Medulla oblongata (tissue), 1 donor: ENCODE measurements around the gene GAP43.

Experiments used
- DNase-seq: peaks from one replicate; pipeline ENCODE4 v3.0.0-alpha.2; 2015; ENCODE audit errors: extremely low spot score

Gene GAP43

GRCh38 chr3:115623044-115623868 lies at the start of gene GAP43:
Gene GAP43, plus strand, starts transcription at chr3:115623510. Its CDS starts 180 bp downstream, at chr3:115623690.
- peak; percentile 27 for DNase-seq

- DNase-seq = no peak
Observed at GRCh38 chr3:115576325-115576875, 46.9 kb upstream of the GAP43 start.

- no peak for DNase-seq
Observed at GRCh38 chr3:115577000-115577399, 46.3 kb upstream of the GAP43 start.

DNA sequence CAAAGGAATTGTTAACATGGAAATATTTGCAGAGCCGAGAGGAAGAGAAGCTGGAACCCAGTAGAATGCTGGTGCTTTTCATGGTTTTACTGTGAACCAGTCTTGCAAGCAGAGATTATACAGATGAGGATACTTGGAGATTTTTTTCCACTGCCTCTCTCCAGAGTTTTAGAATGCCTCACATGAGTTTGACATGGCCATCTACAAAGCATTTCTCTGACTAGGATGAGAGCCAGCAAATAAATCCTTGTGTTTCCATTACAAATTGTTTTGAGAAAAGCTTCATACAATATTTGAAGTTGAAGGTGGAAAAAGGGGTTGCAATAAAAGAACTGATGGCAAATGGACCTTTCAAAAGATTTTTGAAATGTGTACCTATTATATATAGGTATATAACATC lies 45.0 kb upstream of the GAP43 start:
- no peak for DNase-seq

DNA sequence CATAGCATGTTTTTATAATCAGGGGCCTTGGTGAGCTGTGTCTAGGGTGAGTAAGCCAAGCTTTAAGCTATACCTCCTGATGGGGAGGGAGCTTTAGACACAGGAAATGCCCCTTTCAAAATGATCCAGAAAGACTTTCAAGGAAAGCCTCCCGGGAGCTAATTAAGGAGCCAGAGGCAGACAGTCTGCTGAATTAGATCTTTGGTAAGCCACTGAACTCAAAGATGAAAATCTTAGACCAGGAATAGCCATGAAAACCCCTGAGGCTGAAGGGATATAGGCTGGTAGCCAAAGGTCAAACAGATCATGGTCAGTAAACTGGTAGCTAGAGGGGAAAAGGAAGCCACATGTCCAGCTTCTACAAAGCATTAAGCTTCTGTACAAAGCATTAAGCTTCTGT lies 42.7 kb upstream of the GAP43 start:
- DNase-seq = no peak

DNA sequence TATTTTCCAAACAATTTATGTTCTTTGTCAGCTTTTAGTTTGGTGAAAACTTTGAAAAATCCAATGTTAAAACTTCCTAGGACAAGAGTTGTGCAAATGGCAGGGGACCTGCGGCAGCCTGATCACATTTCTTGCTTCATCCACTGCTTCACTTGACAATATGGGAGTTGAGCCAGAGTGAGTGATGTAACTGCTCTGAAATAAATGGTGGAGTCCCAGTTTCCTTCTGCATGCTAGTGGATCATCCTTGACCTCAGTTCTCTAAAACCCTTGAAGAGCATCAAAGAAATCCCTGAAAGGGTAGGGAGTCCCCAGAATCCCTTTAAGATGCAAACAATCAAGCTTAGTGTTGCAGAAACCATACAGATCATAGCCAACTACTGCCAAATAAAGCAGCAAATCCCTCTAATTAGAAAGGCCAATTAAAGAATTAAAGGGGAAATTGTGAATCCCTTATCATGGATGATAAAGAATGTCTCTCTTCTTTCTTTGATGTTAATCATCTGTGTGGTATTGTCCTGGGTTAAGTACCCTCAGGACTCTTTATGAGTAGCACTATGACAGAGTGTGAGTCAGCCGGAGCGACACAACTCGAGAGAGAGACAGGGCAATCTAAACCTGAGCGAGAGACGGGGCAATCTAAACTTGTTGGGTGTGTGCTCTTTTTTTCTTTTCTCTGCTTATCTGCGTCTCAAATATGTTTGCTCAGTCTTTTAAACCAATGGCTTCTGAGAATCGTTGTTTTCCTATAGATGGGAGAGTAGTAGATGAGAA lies 41.8 kb upstream of the GAP43 start:
- no peak for DNase-seq

GRCh38 chr3:115588201-115589115 lies 34.9 kb upstream of the GAP43 start:
- peak; percentile 17 for DNase-seq

GRCh38 chr3:115590873-115591272 lies 32.4 kb upstream of the GAP43 start:
- no peak for DNase-seq

- DNase-seq = no peak
Observed at GRCh38 chr3:115595611-115596275, 27.6 kb upstream of the GAP43 start.

- no peak for DNase-seq
Observed at GRCh38 chr3:115598216-115598615, 25.1 kb upstream of the GAP43 start.

GRCh38 chr3:115602194-115602593 lies 21.1 kb upstream of the GAP43 start:
- no peak for DNase-seq

DNA sequence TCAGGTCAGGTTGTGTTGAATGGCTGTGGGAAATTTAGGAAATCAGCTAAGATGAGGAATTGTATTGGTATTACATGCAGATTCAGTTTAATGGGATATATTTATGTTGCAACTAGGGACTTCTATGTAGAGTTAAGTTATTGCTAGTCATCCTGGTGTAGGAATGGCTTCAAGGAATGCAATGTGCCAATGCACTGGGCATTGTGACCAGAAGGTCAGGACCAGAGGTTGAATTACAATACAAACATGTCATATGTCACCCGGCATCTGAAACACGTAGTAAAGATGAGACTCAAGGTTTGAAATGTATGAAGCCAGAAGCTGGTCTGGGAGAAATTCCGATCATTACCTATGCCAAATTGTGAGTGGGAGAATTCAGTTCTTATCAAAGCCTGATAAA lies 11.7 kb upstream of the GAP43 start:
- no peak for DNase-seq

- DNase-seq = no peak
Observed at GRCh38 chr3:115615001-115615814, 8.1 kb upstream of the GAP43 start.

- no peak for DNase-seq
Observed at GRCh38 chr3:115616461-115616860, 6.8 kb upstream of the GAP43 start.

- DNase-seq = no peak
Observed at GRCh38 chr3:115617591-115617990, 5.7 kb upstream of the GAP43 start.

DNA sequence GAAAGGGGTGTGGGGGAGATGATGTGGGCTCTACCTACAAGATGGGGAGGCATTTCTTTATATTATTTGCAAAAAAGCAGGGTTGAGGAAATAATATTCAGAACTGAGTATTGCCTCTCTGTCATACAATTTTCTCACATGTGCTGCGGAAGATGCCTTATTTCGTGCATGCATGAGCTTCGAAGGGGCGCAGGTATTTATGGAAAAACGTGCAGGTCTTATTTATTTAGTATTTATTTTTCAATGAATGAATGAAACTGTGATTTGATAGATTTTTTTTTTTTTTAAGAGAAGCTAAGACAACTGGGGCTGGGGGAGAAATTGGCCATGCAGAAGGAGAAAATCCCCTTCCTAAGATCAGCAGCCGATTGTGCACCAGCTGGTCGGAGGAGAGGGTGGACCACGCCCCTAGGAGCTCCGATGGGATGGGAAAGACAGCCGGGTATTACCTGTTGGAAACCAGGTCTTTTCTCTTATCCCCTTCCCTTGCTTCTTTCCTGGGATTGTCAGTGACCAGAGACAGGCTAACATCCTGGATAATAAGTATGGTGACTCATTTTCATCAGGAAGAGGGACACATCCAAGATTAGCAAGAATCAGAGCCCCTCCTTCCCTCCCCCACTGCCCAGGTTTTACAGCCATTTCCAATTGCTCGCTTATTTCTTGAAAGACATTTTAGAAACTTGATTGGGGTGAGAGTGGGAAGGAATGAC lies 875 bp downstream of the GAP43 start:
- DNase-seq = no peak

DNA sequence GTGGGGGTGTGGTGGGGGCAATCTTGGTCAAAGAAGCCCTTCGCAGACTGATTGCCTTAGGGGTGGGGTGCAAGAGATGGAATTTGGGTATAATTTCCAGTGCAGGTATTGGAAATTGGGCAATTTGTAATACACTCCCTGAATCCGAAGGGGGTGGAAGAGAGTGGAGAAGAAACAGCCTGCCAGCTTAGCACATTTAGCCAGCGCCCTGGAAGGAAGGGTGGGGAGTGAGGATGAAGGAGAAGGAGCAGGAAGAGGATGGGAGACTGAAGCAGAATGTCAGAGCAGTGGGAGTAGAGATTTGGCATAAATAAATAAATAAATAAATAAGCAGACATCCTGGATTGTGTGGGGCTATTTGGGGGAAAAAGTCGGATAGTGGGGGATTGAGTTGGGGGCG lies 1.6 kb downstream of the GAP43 start:
- DNase-seq = no peak

- DNase-seq = no peak
Observed at GRCh38 chr3:115626006-115626409, 2.7 kb downstream of the GAP43 start.

DNA sequence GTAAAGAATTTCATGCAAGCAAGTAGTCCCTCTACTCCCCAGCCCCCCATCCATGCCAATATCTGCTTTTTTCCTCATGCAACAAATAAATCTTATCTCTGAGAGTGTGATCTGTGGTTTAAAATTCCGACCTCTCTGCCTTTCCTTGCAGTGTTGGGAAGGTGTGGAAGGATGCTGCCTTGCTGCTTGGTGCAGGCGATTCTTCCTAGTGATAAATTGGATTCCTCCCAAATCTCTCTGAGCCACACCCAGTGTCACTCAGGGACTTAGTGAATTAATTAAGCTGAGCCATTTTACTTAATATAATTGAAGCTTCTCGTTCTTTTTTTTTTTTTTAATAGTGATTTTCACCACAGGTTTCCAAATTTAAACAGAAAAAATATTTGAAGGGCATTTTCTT lies 3.4 kb downstream of the GAP43 start:
- DNase-seq = no peak
